HG03439 (cell line): Measurements from ENCODE around the gene CFI.

Source experiments
- ATAC-seq: cut with Tn5 transposase; IDR thresholded peaks from one replicate; pipeline ENCODE4 v1.9.1; 2021; ENCODE audit warnings: mild to moderate bottlenecking, moderate library complexity; ENCODE audit not compliant: unreplicated experiment

The CFI gene

GRCh38 chr4:109698656-109699055 lies 103.1 kb downstream of the CFI start:
- ATAC-seq, result no peak

GRCh38 chr4:109691411-109691920 lies 110.3 kb downstream of the CFI start:
- no peak for ATAC-seq
